Panc1 (cell line): Measurements from ENCODE around the gene SNPH. TPM values are rescaled to one million over a fixed set of nuclear protein-coding genes. Genes with fewer than 3 reads are reported as not detected.

ENCODE experiments used
- ATAC-seq: fragments of 200-7000 bp; cut with Tn5 transposase; 2 replicates; pipeline ENCODE4 v1.9.1; 2020; ENCODE audit warnings: mild to moderate bottlenecking, moderate library complexity
- BruUV-seq: library from RNA; stranded (reverse); fragments of 400-500 nt; replicated peaks from 2 replicates; lab custom pipeline; 2021; lab: Mats Ljungman, UMichigan
- CTCF ChIA-PET: fragments of 300-600 bp; sonication (Branson Sonifier 250); formaldehyde crosslinking; loops from one replicate; lab custom pipeline; 2022; ENCODE audit warnings: antibody characterized with exemption; lab: Charles Lee
- POLR2A ChIA-PET: fragments of 300-600 bp; sonication (Branson Sonifier 250); formaldehyde crosslinking; loops from one replicate; lab custom pipeline; 2022; ENCODE audit warnings: antibody characterized with exemption; lab: Charles Lee
- DNase-seq: peaks from one replicate; pipeline ENCODE4 v3.0.0-alpha.2; 2010; ENCODE audit warnings: low read depth, low spot score
- H3K27ac ChIP-seq: 2 replicates; pipeline ENCODE4 v1.5.1; 2011; ENCODE audit warnings: mild to moderate bottlenecking, low read length, inconsistent platforms
- H3K27me3 ChIP-seq: fragments of 200-500 bp; sonication (Bioruptor generic); 2 replicates; pipeline ENCODE4 v1.6.0; 2014; ENCODE audit warnings: low read length, inconsistent platforms; ENCODE audit not compliant: control insufficient read depth, insufficient read depth
- H3K36me3 ChIP-seq: fragments of 200-500 bp; sonication (Bioruptor generic); 2 replicates; pipeline ENCODE4 v1.5.1; 2014; ENCODE audit warnings: inconsistent platforms, mild to moderate bottlenecking, low read length, moderate library complexity; ENCODE audit not compliant: control insufficient read depth, insufficient read depth
- H3K4me1 ChIP-seq: 2 replicates; pipeline ENCODE4 v1.5.1; 2011; ENCODE audit warnings: inconsistent platforms, mild to moderate bottlenecking, low read length, moderate library complexity; ENCODE audit not compliant: control insufficient read depth, insufficient read depth
- H3K4me3 ChIP-seq, 2 experiments: 2 replicates each; pipeline ENCODE4 v1.5.1; 2011 to 2012; ENCODE audit warnings: low read depth in 2 of 2, low read length in 2 of 2, mild to moderate bottlenecking in 2 of 2, inconsistent platforms in 1 of 2, moderate library complexity in 1 of 2
- H3K9me3 ChIP-seq: fragments of 200-500 bp; sonication (Bioruptor generic); 2 replicates; pipeline ENCODE4 v1.5.1; 2014; ENCODE audit warnings: low read depth, mild to moderate bottlenecking, inconsistent platforms, low read length, moderate library complexity; ENCODE audit not compliant: control insufficient read depth, insufficient read depth
- CTCF ChIP-seq: fragments of 450-650 bp; IDR thresholded peaks from 2 replicates; pipeline ENCODE4 v1.5.1; 2017; ENCODE audit warnings: mild to moderate bottlenecking
- POLR2AphosphoS5 ChIP-seq: IDR thresholded peaks from 2 replicates; pipeline ENCODE4 v1.6.1; 2012; ENCODE audit warnings: mild to moderate bottlenecking, low read depth, low read length, moderate library complexity
- REST ChIP-seq, 2 experiments: IDR thresholded peaks; 2 replicates each; pipeline ENCODE4 v1.6.1; 2011 to 2012; ENCODE audit warnings: low read depth in 2 of 2, control low read depth in 1 of 2, low read length in 1 of 2, mild to moderate bottlenecking in 1 of 2, moderate library complexity in 1 of 2; ENCODE audit not compliant: insufficient read depth in 1 of 2
- SIN3A ChIP-seq: IDR thresholded peaks from 2 replicates; pipeline ENCODE4 v1.6.1; 2012; ENCODE audit warnings: low read depth, mild to moderate bottlenecking, low read length, moderate library complexity, borderline replicate concordance; ENCODE audit not compliant: insufficient read depth
- TCF7L2 ChIP-seq: IDR thresholded peaks from 2 replicates; pipeline ENCODE4 v1.6.1; 2011; ENCODE audit warnings: mild to moderate bottlenecking, low read depth, low read length, inconsistent platforms
- in situ Hi-C: cut with HindIII; loops from 2 replicates; pipeline ENCODE4 v1.10.0; 2016; ENCODE audit warnings: low sequenced_read_pairs, low pct_unique_long_range_greater_than_20kb
- intact Hi-C: fragments of 100-400 bp; cut with micrococcal nuclease; formaldehyde crosslinking; loops from one replicate; pipeline ENCODE4 v1.10.0; 2022; ENCODE audit not compliant: unreplicated experiment
- total RNA-seq: library from RNA; stranded (reverse); gene quantifications from one replicate; pipeline ENCODE4 v1.2.1, GENCODE V29; 2021; ENCODE audit not compliant: unreplicated experiment

SNPH gene
- total RNA-seq, 1 experiment from 2014 or later, result 6.4 TPM

GRCh38 chr20:1345030-1345755 is 79.1 kb downstream of the SNPH start:
- in situ Hi-C loops (no loop called here), intact Hi-C loops (no loop called here)
- DNase-seq, result no peak
- 0 out of 2 replicates have a peak, but pooled peaks have one; percentile 15 for TF ChIP-seq POLR2AphosphoS5
- no peak for TF ChIP-seq SIN3A
- ChIA-PET POLR2A (no interaction called here), CTCF (no interaction called here)
- H3K36me3 ChIP-seq, result no peaks in the 10 kb centered on the region
- no peak for ATAC-seq
- no peak overlapping the region for H3K4me3 ChIP-seq
- peaks cover 14% of the 10 kb centered on the region for H3K4me1 ChIP-seq
- H3K9me3 ChIP-seq, result peaks cover 14% of the 10 kb centered on the region
- H3K27ac ChIP-seq, result peak overlapping the region; percentile 49; the same call in 1 of the 2 replicates
- H3K27me3 ChIP-seq, result no peaks in the 10 kb centered on the region
- BruUV-seq, result no TSS peak

- H3K36me3 ChIP-seq, result no peaks in the 10 kb centered on the region
- intact Hi-C loops, result no loop called here
- peaks cover 14% of the 10 kb centered on the region for H3K9me3 ChIP-seq
- no peak overlapping the region for H3K4me3 ChIP-seq
- no peaks in the 10 kb centered on the region for H3K27me3 ChIP-seq
- in situ Hi-C loops, result no loop called here
- no TSS peak for BruUV-seq
- DNase-seq (no peak), ATAC-seq (no peak)
- peaks cover 14% of the 10 kb centered on the region for H3K4me1 ChIP-seq
- ChIA-PET POLR2A (no interaction called here), CTCF (no interaction called here)
- no peak overlapping the region for H3K27ac ChIP-seq
- no peak for TF ChIP-seq SIN3A
- TF ChIP-seq POLR2AphosphoS5, result no peak
- no peak for TF ChIP-seq TCF7L2
- no peak for TF ChIP-seq REST (IDR thresholded peaks at IDR 0.05; ENCODE audit: insufficient read depth in 1 of 2, low read depth in 2 of 2, low read length in 1 of 2)
- TF ChIP-seq CTCF, result no peak
Observed at GRCh38 chr20:1345756-1346093, 79.6 kb downstream of the SNPH start.

- in situ Hi-C loops, result no loop called here
- no peaks in the 10 kb centered on the region for H3K36me3 ChIP-seq
- TF ChIP-seq CTCF (no peak), POLR2AphosphoS5 (no peak), REST (IDR thresholded peaks at IDR 0.05; ENCODE audit: insufficient read depth in 1 of 2, low read depth in 2 of 2, low read length in 1 of 2) (no peak), SIN3A (no peak), TCF7L2 (no peak)
- no peak overlapping the region for H3K27ac ChIP-seq
- CTCF ChIA-PET, result no interaction called here
- intact Hi-C loops, result no loop called here
- no peak for DNase-seq
- H3K4me1 ChIP-seq, result peaks cover 14% of the 10 kb centered on the region
- H3K9me3 ChIP-seq, result peaks cover 14% of the 10 kb centered on the region
- POLR2A ChIA-PET, result no interaction called here
- H3K27me3 ChIP-seq, result no peaks in the 10 kb centered on the region
- H3K4me3 ChIP-seq, result no peak overlapping the region
- BruUV-seq, result no TSS peak
- ATAC-seq, result no peak
Observed at GRCh38 chr20:1346315-1346969, 80.3 kb downstream of the SNPH start.
